GM21515 (cell line): ENCODE data around the gene DHRS11.
"Not testable (repeated sequence)": the region's sequence is repeated elsewhere in the genome, so short reads cannot be mapped to it uniquely, and the experiment has no call there.

Experiments
- ATAC-seq: cut with Tn5 transposase; IDR thresholded peaks from one replicate; pipeline ENCODE4 v1.9.1; 2021; ENCODE audit not compliant: unreplicated experiment

The DHRS11 gene

GRCh38 chr17:36593656-36594316 is 2.1 kb downstream of the DHRS11 start:
- no peak for ATAC-seq

- ATAC-seq = no peak
Measured at GRCh38 chr17:36594626-36595401, 3.1 kb downstream of the DHRS11 start.

GRCh38 chr17:36597226-36597625 is 5.5 kb downstream of the DHRS11 start:
- ATAC-seq = no peak

- ATAC-seq = no peak
Measured at GRCh38 chr17:36597866-36598777, 6.4 kb downstream of the DHRS11 start.

GRCh38 chr17:36598951-36599401 is 7.3 kb downstream of the DHRS11 start:
- ATAC-seq = no peak

GRCh38 chr17:36599546-36600250 is 8.0 kb downstream of the DHRS11 start:
- no peak for ATAC-seq

GRCh38 chr17:36600465-36600864 is 8.8 kb downstream of the DHRS11 start:
- no peak for ATAC-seq

GRCh38 chr17:36600936-36601302 is 9.2 kb downstream of the DHRS11 start:
- ATAC-seq = no peak

GRCh38 chr17:36601303-36602029 is 9.8 kb downstream of the DHRS11 start, which contains the start of gene MRM1:
Gene MRM1 (plus strand): TSS chr17:36601583. CDS start chr17:36601811, 228 bp downstream.
- ATAC-seq = peak; percentile 62

GRCh38 chr17:36602030-36602748 is 10.5 kb downstream of the DHRS11 start:
- peak; percentile 6 for ATAC-seq

GRCh38 chr17:36602924-36603384 is 11.3 kb downstream of the DHRS11 start:
- ATAC-seq = no peak

GRCh38 chr17:36605028-36605427 is 13.3 kb downstream of the DHRS11 start:
- not testable (repeated sequence) for ATAC-seq

- ATAC-seq = no peak
Measured at GRCh38 chr17:36608280-36608679, 16.6 kb downstream of the DHRS11 start.

GRCh38 chr17:36608794-36609497 is 17.3 kb downstream of the DHRS11 start:
- no peak for ATAC-seq

- no peak for ATAC-seq
Measured at GRCh38 chr17:36609498-36609862, 17.8 kb downstream of the DHRS11 start.

- no peak for ATAC-seq
Measured at GRCh38 chr17:36610474-36610873, 18.8 kb downstream of the DHRS11 start.

- no peak for ATAC-seq
Measured at GRCh38 chr17:36611345-36612072, 19.8 kb downstream of the DHRS11 start.

GRCh38 chr17:36612323-36612722 is 20.6 kb downstream of the DHRS11 start:
- no peak for ATAC-seq
